Breast epithelium (tissue), 3 donors: Measurements from ENCODE around the gene DERL3.

ENCODE experiments used
- POLR2A ChIP-seq: fragments of 450-650 bp; IDR thresholded peaks from one replicate; pipeline ENCODE4 v1.6.1; 2016; ENCODE audit warnings: antibody characterized with exemption, mild to moderate bottlenecking, moderate library complexity
- POLR2AphosphoS5 ChIP-seq, 3 donors: sonication (generic); formaldehyde crosslinking; IDR thresholded peaks; one replicate each; pipeline ENCODE4 v1.6.1; 2017; ENCODE audit warnings: antibody characterized with exemption in 3 of 3
- TF ChIP-seq, protein P1 (sequence below), 3 donors: fragments of 450-650 bp; IDR thresholded peaks; one replicate each; pipeline ENCODE4 v1.5.1; 2016 to 2017; ENCODE audit warnings: antibody characterized with exemption in 3 of 3, mild to moderate bottlenecking in 3 of 3, moderate library complexity in 3 of 3

DNA sequence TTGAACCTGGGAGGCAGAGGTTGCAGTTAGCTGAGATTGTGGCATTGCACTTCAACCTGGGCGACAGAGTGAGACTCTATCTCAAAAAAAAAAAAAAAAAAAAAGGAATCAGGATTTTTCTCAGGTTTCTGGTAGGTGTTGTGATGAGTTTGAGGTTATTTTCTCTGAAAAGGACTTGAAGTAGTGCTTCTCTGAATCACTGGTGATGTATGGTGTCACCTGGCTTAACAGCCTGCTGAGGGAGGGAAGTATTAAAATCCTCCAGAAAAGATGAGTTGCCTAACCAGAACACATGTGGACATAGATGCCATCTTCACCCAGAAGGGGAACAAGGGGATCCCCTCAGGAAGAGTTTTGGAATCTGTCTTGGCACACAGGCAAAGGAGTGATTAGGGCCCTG, 32.0 kb downstream of the DERL3 start:
- TF ChIP-seq, protein P1, sequence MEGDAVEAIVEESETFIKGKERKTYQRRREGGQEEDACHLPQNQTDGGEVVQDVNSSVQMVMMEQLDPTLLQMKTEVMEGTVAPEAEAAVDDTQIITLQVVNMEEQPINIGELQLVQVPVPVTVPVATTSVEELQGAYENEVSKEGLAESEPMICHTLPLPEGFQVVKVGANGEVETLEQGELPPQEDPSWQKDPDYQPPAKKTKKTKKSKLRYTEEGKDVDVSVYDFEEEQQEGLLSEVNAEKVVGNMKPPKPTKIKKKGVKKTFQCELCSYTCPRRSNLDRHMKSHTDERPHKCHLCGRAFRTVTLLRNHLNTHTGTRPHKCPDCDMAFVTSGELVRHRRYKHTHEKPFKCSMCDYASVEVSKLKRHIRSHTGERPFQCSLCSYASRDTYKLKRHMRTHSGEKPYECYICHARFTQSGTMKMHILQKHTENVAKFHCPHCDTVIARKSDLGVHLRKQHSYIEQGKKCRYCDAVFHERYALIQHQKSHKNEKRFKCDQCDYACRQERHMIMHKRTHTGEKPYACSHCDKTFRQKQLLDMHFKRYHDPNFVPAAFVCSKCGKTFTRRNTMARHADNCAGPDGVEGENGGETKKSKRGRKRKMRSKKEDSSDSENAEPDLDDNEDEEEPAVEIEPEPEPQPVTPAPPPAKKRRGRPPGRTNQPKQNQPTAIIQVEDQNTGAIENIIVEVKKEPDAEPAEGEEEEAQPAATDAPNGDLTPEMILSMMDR (IDR thresholded peaks at IDR 0.05): no peak
- TF ChIP-seq POLR2A (no peak), POLR2AphosphoS5 (IDR thresholded peaks at IDR 0.05) (no peak)
